ENCODE results near the gene OR3A3. TPM values are rescaled to one million over a fixed set of nuclear protein-coding genes. Genes with fewer than 3 reads are reported as not detected.

OR3A3 gene
- total and polyA plus RNA-seq, 10 of the 15 experiments (the other 5 are each of a cell fraction or from before 2014, with no cell fraction given), result 0.07 TPM; not detected in 9

- TF ChIP-seq ZNF592 (IDR thresholded peaks at IDR 0.05) (no peak), TCF12 (IDR thresholded peaks at IDR 0.05; ENCODE audit: low read depth, low read length) (no peak), GABPA (IDR thresholded peaks at IDR 0.05; ENCODE audit: low read depth) (no peak), IKZF1 (conservative IDR thresholded peaks at IDR 0.05) (no peak), PBX3 (IDR thresholded peaks at IDR 0.05; ENCODE audit: insufficient replicate concordance, low read depth, low read length) (no peak), REST (IDR thresholded peaks at IDR 0.05; ENCODE audit: low read depth, low read length) (no peak), SKIL (IDR thresholded peaks at IDR 0.05; ENCODE audit: low read depth, poor library complexity, severe bottlenecking) (no peak), FOS (IDR thresholded peaks at IDR 0.05; ENCODE audit: borderline replicate concordance, extremely low read depth, insufficient read length) (no peak)
Observed at GRCh38 chr17:3398310-3398709, 12.9 kb upstream of the OR3A3 start, which contains the start of gene OR1E1 (continued).
